CD4-positive, alpha-beta memory T cell (primary cell): ENCODE measurements around the gene EGR2. TPM values are rescaled to one million over a fixed set of nuclear protein-coding genes. Genes with fewer than 3 reads are reported as not detected.
A peak's percentile ranks its signal among the peaks of the same experiment; 100 is the strongest.

Experiments used
- CTCF ChIA-PET: fragments of 350-600 bp; sonication (Branson Sonifier 250); formaldehyde crosslinking; loops from one replicate; lab custom pipeline; 2021; ENCODE audit warnings: inconsistent platforms; ENCODE audit not compliant: partially characterized antibody; lab: Charles Lee
- POLR2A ChIA-PET: fragments of 350-600 bp; sonication (Branson Sonifier 250); formaldehyde crosslinking; loops from one replicate; lab custom pipeline; 2021; ENCODE audit not compliant: partially characterized antibody; lab: Charles Lee
- DNase-seq, 5 donors: peaks; one replicate each; pipeline versions ENCODE4 v3.0.0 to v3.0.0-alpha.2; 2020 to 2022; ENCODE audit warnings: mixed read lengths in 1 of 5
- H3K27ac ChIP-seq: one replicate; pipeline ENCODE4 v1.7.0; 2013; ENCODE audit warnings: low read depth, low read length
- H3K27me3 ChIP-seq: 2 replicates; pipeline ENCODE4 v1.7.0; 2013; ENCODE audit warnings: mild to moderate bottlenecking, low read length, moderate library complexity; ENCODE audit not compliant: insufficient read depth
- H3K36me3 ChIP-seq: 2 replicates; pipeline ENCODE4 v1.7.0; 2013; ENCODE audit warnings: mild to moderate bottlenecking, low read length, moderate library complexity; ENCODE audit not compliant: insufficient read depth
- H3K4me1 ChIP-seq: 2 replicates; pipeline ENCODE4 v1.7.0; 2013; ENCODE audit warnings: mild to moderate bottlenecking, low read length, moderate library complexity; ENCODE audit not compliant: insufficient read depth
- H3K4me3 ChIP-seq, 2 donors: one replicate each; pipeline ENCODE4 v1.7.0; 2013; ENCODE audit warnings: low read length in 2 of 2, mild to moderate bottlenecking in 1 of 2
- H3K9me3 ChIP-seq, 2 donors: one replicate each; pipeline ENCODE4 v1.7.0; 2013; ENCODE audit warnings: low read length in 2 of 2, control low read depth in 1 of 2; ENCODE audit not compliant: control insufficient read depth in 1 of 2
- H3K27ac Mint-ChIP-seq, 7 donors: one replicate each; pipeline ENCODE4 v1.8.0; 2020 to 2021; ENCODE audit warnings: mixed read lengths in 7 of 7, mild to moderate bottlenecking in 6 of 7, inconsistent platforms in 3 of 7, moderate library complexity in 3 of 7
- H3K27me3 Mint-ChIP-seq, 2 donors: one replicate each; pipeline ENCODE4 v1.8.0; 2020 to 2021; ENCODE audit warnings: mixed read lengths in 2 of 2
- H3K36me3 Mint-ChIP-seq, 2 donors: one replicate each; pipeline ENCODE4 v1.8.0; 2020 to 2021; ENCODE audit warnings: mixed read lengths in 2 of 2, inconsistent platforms in 1 of 2, mild to moderate bottlenecking in 1 of 2
- H3K4me1 Mint-ChIP-seq, 4 donors: one replicate each; pipeline ENCODE4 v1.8.0; 2020 to 2021; ENCODE audit warnings: mixed read lengths in 4 of 4, mild to moderate bottlenecking in 1 of 4
- H3K4me3 Mint-ChIP-seq, 8 donors: one replicate each; pipeline ENCODE4 v1.8.0; 2020 to 2021; ENCODE audit warnings: mixed read lengths in 8 of 8, mild to moderate bottlenecking in 7 of 8, moderate library complexity in 6 of 8, inconsistent platforms in 3 of 8
- H3K9me3 Mint-ChIP-seq, 8 donors: one replicate each; pipeline ENCODE4 v1.8.0; 2020 to 2021; ENCODE audit warnings: mixed read lengths in 8 of 8, mild to moderate bottlenecking in 5 of 8, inconsistent platforms in 3 of 8, moderate library complexity in 1 of 8
- intact Hi-C: fragments of 100-400 bp; cut with micrococcal nuclease; formaldehyde crosslinking; loops from one replicate; pipeline ENCODE4 v1.15.1; 2023
- polyA plus RNA-seq, 2 donors: library from polyadenylated mRNA; unstranded; fragments of 300-500 nt; fragmentation: Illumina TruSeq; gene quantifications; one replicate each; pipeline ENCODE4 v1.2.3, GENCODE V29; 2021
- total RNA-seq, 2 experiments: library from RNA; stranded (reverse); gene quantifications; one replicate each; pipeline ENCODE4 v1.2.3, GENCODE V29; 2021

Gene EGR2
- total and polyA plus RNA-seq, 4 experiments from 2014 or later = 0.22 to 2.2 (median 2.0) TPM; not detected in 1

GRCh38 chr10:62818426-62819011 is 2.4 kb upstream of the EGR2 start:
- Histone ChIP-seq H3K27ac (no peak overlapping the region), H3K36me3 (no peaks in the 10 kb centered on the region), H3K4me3 (peak overlapping the region; percentile 26 to 62), H3K9me3 (no peaks in the 10 kb centered on the region), H3K4me1 (peaks cover 36% of the 10 kb centered on the region), H3K27me3 (peaks cover 25% of the 10 kb centered on the region)
- Mint-ChIP-seq H3K36me3 (peaks cover 0 to 10% of the 10 kb centered on the region in 2 donors), H3K4me1 (peaks cover 18 to 38% (median 29%) of the 10 kb centered on the region in 4 donors), H3K9me3 (no peaks in the 10 kb centered on the region), H3K27me3 (peaks cover 29 to 37% of the 10 kb centered on the region in 2 donors), H3K4me3 (peak overlapping the region; percentile 81 to 99 (median 96)), H3K27ac (peak overlapping the region in 5 of 7 donors; percentile 53 to 91 (median 62))
- ChIA-PET POLR2A (interaction anchor here (0.6 to 6.0 kb wide), 13 partner anchors 14 to 571 kb away, joined by 3 to 109 read pairs (median 12); partner anchors contain the start of genes ADO and NRBF2), CTCF (interaction anchor here (0.7 to 8.3 kb wide), 35 partner anchors 8 to 382 kb away, joined by 3 to 166 read pairs (median 6); partner anchors contain the start of genes ADO and NRBF2)
- intact Hi-C loops = loop anchor here (1.0 to 10.0 kb wide), 8 partner anchors 208 to 449 kb away; no protein-coding TSS in a partner anchor
- DNase-seq = peak; percentile 26 to 54 (median 35)

- H3K27me3 Mint-ChIP-seq = peaks cover 27 to 37% of the 10 kb centered on the region in 2 donors
- intact Hi-C loops = loop anchor here (1.0 to 10.0 kb wide), 12 partner anchors 137 to 811 kb away; no protein-coding TSS in a partner anchor
- H3K27ac ChIP-seq = peak overlapping the region; percentile 69
- H3K36me3 ChIP-seq = no peaks in the 10 kb centered on the region
- peak overlapping the region; percentile 62 to 66 for H3K4me3 ChIP-seq
- H3K4me3 Mint-ChIP-seq = peak overlapping the region; percentile 90 to 100 (median 98)
- H3K4me1 ChIP-seq = peaks cover 36% of the 10 kb centered on the region
- CTCF ChIA-PET = interaction anchor here (0.6 to 8.3 kb wide), 43 partner anchors 8 to 381 kb away, joined by 3 to 166 read pairs (median 5); partner anchors contain the start of genes ADO and NRBF2
- DNase-seq = peak; percentile 58 to 71 (median 59)
- H3K4me1 Mint-ChIP-seq = peaks cover 18 to 45% (median 30%) of the 10 kb centered on the region in 4 donors
- no peaks in the 10 kb centered on the region for H3K9me3 ChIP-seq
- POLR2A ChIA-PET = interaction anchor here (0.7 to 6.0 kb wide), 13 partner anchors 13 to 571 kb away, joined by 3 to 109 read pairs (median 12); partner anchors contain the start of genes ADO and NRBF2
- no peaks in the 10 kb centered on the region for H3K9me3 Mint-ChIP-seq
- H3K36me3 Mint-ChIP-seq = peaks cover 0 to 10% of the 10 kb centered on the region in 2 donors
- H3K27ac Mint-ChIP-seq = peak overlapping the region in 6 of 7 donors; percentile 53 to 98 (median 96)
- peaks cover 25% of the 10 kb centered on the region for H3K27me3 ChIP-seq
Observed at GRCh38 chr10:62817766-62818425, 1.7 kb upstream of the EGR2 start.

GRCh38 chr10:62817121-62817765 is 1.1 kb upstream of the EGR2 start:
- Mint-ChIP-seq H3K36me3 (peaks cover 0 to 10% of the 10 kb centered on the region in 2 donors), H3K4me3 (peak overlapping the region; percentile 90 to 100 (median 98)), H3K27ac (peak overlapping the region; percentile 91 to 99 (median 97)), H3K4me1 (peaks cover 22 to 51% (median 34%) of the 10 kb centered on the region in 4 donors), H3K9me3 (no peaks in the 10 kb centered on the region), H3K27me3 (peaks cover 27 to 34% of the 10 kb centered on the region in 2 donors)
- ChIA-PET CTCF (interaction anchor here (0.6 to 8.3 kb wide), 49 partner anchors 9 to 380 kb away, joined by 3 to 166 read pairs (median 4); partner anchors contain the start of genes ADO and NRBF2), POLR2A (interaction anchor here (0.8 to 6.0 kb wide), 21 partner anchors 12 to 1067 kb away, joined by 3 to 109 read pairs (median 6); partner anchors contain the start of genes ADO and NRBF2)
- H3K36me3 ChIP-seq = no peaks in the 10 kb centered on the region
- DNase-seq = peak in 1 of 5 donors; percentile 53
- no peaks in the 10 kb centered on the region for H3K9me3 ChIP-seq
- peaks cover 25% of the 10 kb centered on the region for H3K27me3 ChIP-seq
- peak overlapping the region; percentile 69 for H3K27ac ChIP-seq
- H3K4me3 ChIP-seq = peak overlapping the region; percentile 62 to 66
- H3K4me1 ChIP-seq = peaks cover 36% of the 10 kb centered on the region
- intact Hi-C loops = loop anchor here (1.0 to 10.0 kb wide), 6 partner anchors 136 to 812 kb away; no protein-coding TSS in a partner anchor

GRCh38 chr10:62816076-62816330 is 163 bp downstream of the EGR2 start:
- Mint-ChIP-seq H3K36me3 (peaks cover 0 to 11% of the 10 kb centered on the region in 2 donors), H3K27ac (peak overlapping the region; percentile 91 to 99 (median 97)), H3K4me1 (peaks cover 28 to 61% (median 42%) of the 10 kb centered on the region in 4 donors), H3K9me3 (no peaks in the 10 kb centered on the region), H3K27me3 (peaks cover 26 to 33% of the 10 kb centered on the region in 2 donors), H3K4me3 (peak overlapping the region; percentile 90 to 100 (median 98))
- no peaks in the 10 kb centered on the region for H3K9me3 ChIP-seq
- CTCF ChIA-PET = interaction anchor here (0.9 to 8.3 kb wide), 15 partner anchors 8 to 379 kb away, joined by 3 to 166 read pairs (median 11); partner anchors contain the start of gene ADO
- intact Hi-C loops = loop anchor here (1.0 to 10.0 kb wide), 11 partner anchors 12 to 915 kb away; partner anchors contain the start of genes ADO, ARID5B and NRBF2
- peak overlapping the region; percentile 55 to 62 for H3K4me3 ChIP-seq
- H3K36me3 ChIP-seq = no peaks in the 10 kb centered on the region
- H3K27me3 ChIP-seq = peaks cover 25% of the 10 kb centered on the region
- peaks cover 45% of the 10 kb centered on the region for H3K4me1 ChIP-seq
- no peak for DNase-seq
- POLR2A ChIA-PET = interaction anchor here (1.0 to 6.0 kb wide), 15 partner anchors 11 to 1065 kb away, joined by 3 to 109 read pairs (median 11); partner anchors contain the start of genes ADO and NRBF2
- H3K27ac ChIP-seq = peak overlapping the region; percentile 69

- peak; percentile 25 to 52 (median 30) for DNase-seq
- Histone ChIP-seq H3K4me3 (peak overlapping the region; percentile 55 to 62), H3K9me3 (no peaks in the 10 kb centered on the region), H3K27ac (peak overlapping the region; percentile 69), H3K27me3 (peaks cover 24% of the 10 kb centered on the region), H3K4me1 (peaks cover 48% of the 10 kb centered on the region), H3K36me3 (no peaks in the 10 kb centered on the region)
- Mint-ChIP-seq H3K36me3 (peaks cover 0 to 11% of the 10 kb centered on the region in 2 donors), H3K4me3 (peak overlapping the region; percentile 90 to 100 (median 98)), H3K9me3 (no peaks in the 10 kb centered on the region), H3K27ac (peak overlapping the region; percentile 91 to 99 (median 97)), H3K27me3 (peaks cover 22 to 28% of the 10 kb centered on the region in 2 donors), H3K4me1 (peaks cover 28 to 66% (median 45%) of the 10 kb centered on the region in 4 donors)
- intact Hi-C loops = loop anchor here (1.0 to 10.0 kb wide), 11 partner anchors 11 to 914 kb away; partner anchors contain the start of genes ADO, ARID5B and NRBF2
- POLR2A ChIA-PET = interaction anchor here (0.8 to 6.0 kb wide), 11 partner anchors 11 to 765 kb away, joined by 3 to 109 read pairs (median 17); partner anchors contain the start of genes ADO and NRBF2
- CTCF ChIA-PET = interaction anchor here (1.1 to 8.3 kb wide), 11 partner anchors 8 to 379 kb away, joined by 3 to 166 read pairs (median 43); partner anchors contain the start of gene ADO
Observed at GRCh38 chr10:62815381-62816075, 638 bp downstream of the EGR2 start.
